Hepatocyte (in vitro differentiated cells): ENCODE data around the gene MED15. TPM values are rescaled to one million over a fixed set of nuclear protein-coding genes. Genes with fewer than 3 reads are reported as not detected.

ENCODE experiments used
- DNase-seq: peaks from one replicate; pipeline ENCODE4 v3.0.0-alpha.2; 2016; ENCODE audit warnings: low spot score
- H2AFZ ChIP-seq: fragments of 200-600 bp; sonication (generic); 2 replicates; pipeline ENCODE4 v1.6.0; 2016; ENCODE audit warnings: antibody characterized with exemption, mild to moderate bottlenecking
- H3K27ac ChIP-seq: fragments of 200-600 bp; sonication (generic); 2 replicates; pipeline ENCODE4 v1.5.1; 2016; ENCODE audit warnings: mild to moderate bottlenecking
- H3K27me3 ChIP-seq: fragments of 200-600 bp; sonication (generic); 2 replicates; pipeline ENCODE4 v1.6.1; 2016
- H3K36me3 ChIP-seq: fragments of 200-600 bp; sonication (generic); replicated peaks from 2 replicates; pipeline ENCODE4 v1.5.1; 2016; ENCODE audit warnings: low read depth; ENCODE audit not compliant: insufficient read depth
- H3K4me1 ChIP-seq: fragments of 200-600 bp; sonication (generic); 2 replicates; pipeline ENCODE4 v1.5.1; 2016; ENCODE audit warnings: mild to moderate bottlenecking, moderate library complexity; ENCODE audit not compliant: insufficient read depth
- H3K4me2 ChIP-seq: fragments of 200-600 bp; sonication (generic); 2 replicates; pipeline ENCODE4 v1.6.0; 2016
- H3K4me3 ChIP-seq: fragments of 200-600 bp; sonication (generic); 2 replicates; pipeline ENCODE4 v1.5.1; 2016; ENCODE audit warnings: mild to moderate bottlenecking
- H3K79me2 ChIP-seq: fragments of 200-600 bp; sonication (generic); 2 replicates; pipeline ENCODE4 v1.6.0; 2017; ENCODE audit warnings: mild to moderate bottlenecking
- H3K9me2 ChIP-seq: fragments of 200-600 bp; sonication (generic); replicated peaks from 2 replicates; pipeline ENCODE4 v1.6.0; 2017; ENCODE audit warnings: mild to moderate bottlenecking; ENCODE audit not compliant: insufficient read depth
- H3K9me3 ChIP-seq: fragments of 200-600 bp; sonication (generic); 2 replicates; pipeline ENCODE4 v1.5.1; 2016; ENCODE audit warnings: low read depth, mild to moderate bottlenecking
- H4K20me1 ChIP-seq: fragments of 200-600 bp; sonication (generic); 2 replicates; pipeline ENCODE4 v1.6.0; 2016; ENCODE audit warnings: mild to moderate bottlenecking; ENCODE audit not compliant: insufficient read depth, poor library complexity, severe bottlenecking
- CTCF ChIP-seq: fragments of 200-600 bp; sonication (generic); IDR thresholded peaks from 2 replicates; pipeline ENCODE4 v1.5.1; 2016; ENCODE audit warnings: antibody characterized with exemption, mild to moderate bottlenecking; ENCODE audit not compliant: poor library complexity
- EZH2 ChIP-seq: fragments of 200-600 bp; sonication (generic); IDR thresholded peaks from 2 replicates; pipeline ENCODE4 v1.6.1; 2016; ENCODE audit warnings: antibody characterized with exemption, mild to moderate bottlenecking, borderline replicate concordance
- EZH2phosphoT487 ChIP-seq: fragments of 200-600 bp; sonication (generic); IDR thresholded peaks from one replicate; pipeline ENCODE4 v1.6.1; 2018; ENCODE audit warnings: antibody characterized with exemption, mild to moderate bottlenecking, low read depth, moderate library complexity; ENCODE audit not compliant: unreplicated experiment, severe bottlenecking
- WGBS: methylation state at CpG from one replicate; pipeline ENCODE4 v1.1.6; 2016; ENCODE audit warnings: low lambda C conversion rate; ENCODE audit errors: missing lambda C conversion rate; 5-methylcytosine and 5-hydroxymethylcytosine counted together
- polyA plus RNA-seq: library from polyadenylated mRNA; unstranded; fragments of >200 nt; fragmentation: Nextera tagmentation; extraction: Ambion mirVana; gene quantifications from 2 replicates; pipeline ENCODE4 v1.2.1, GENCODE V29; 2016
- total RNA-seq: library from RNA; depleted of rRNA; stranded (reverse); fragments of >200 nt; gene quantifications from 2 replicates; pipeline ENCODE4 v1.2.3, GENCODE V29; 2014

MED15 gene
- total and polyA plus RNA-seq, 2 experiments from 2014 or later: 31.5 to 53.1 TPM

GRCh38 chr22:20588092-20588842, 80.9 kb downstream of the MED15 start:
- DNase-seq: no peak
- no peak overlapping the region for H3K27ac ChIP-seq
- no peaks in the 10 kb centered on the region for H3K27me3 ChIP-seq
- H2AFZ ChIP-seq: no peak overlapping the region
- no peak overlapping the region for H3K4me2 ChIP-seq
- H3K79me2 ChIP-seq: no peaks in the 10 kb centered on the region
- H3K9me2 ChIP-seq: no peaks in the 10 kb centered on the region
- no peak overlapping the region for H3K4me3 ChIP-seq
- H3K36me3 ChIP-seq: no peaks in the 10 kb centered on the region
- no peaks in the 10 kb centered on the region for H4K20me1 ChIP-seq
- WGBS: 82% methylated on average over 7 of the region's 7 CpGs
- TF ChIP-seq EZH2 (no peak), CTCF (no peak), EZH2phosphoT487 (no peak)
- no peaks in the 10 kb centered on the region for H3K9me3 ChIP-seq
- H3K4me1 ChIP-seq: no peaks in the 10 kb centered on the region

GRCh38 chr22:20588843-20589581, 81.6 kb downstream of the MED15 start:
- Histone ChIP-seq H3K4me3 (no peak overlapping the region), H3K4me1 (no peaks in the 10 kb centered on the region), H3K36me3 (no peaks in the 10 kb centered on the region), H3K9me3 (no peaks in the 10 kb centered on the region), H2AFZ (no peak overlapping the region), H3K27ac (no peak overlapping the region), H3K4me2 (no peak overlapping the region), H4K20me1 (no peaks in the 10 kb centered on the region), H3K9me2 (no peaks in the 10 kb centered on the region), H3K79me2 (no peaks in the 10 kb centered on the region), H3K27me3 (no peaks in the 10 kb centered on the region)
- no peak for DNase-seq
- 88% methylated on average over 12 of the region's 13 CpGs for whole genome bisulfite sequencing
- TF ChIP-seq EZH2phosphoT487: no peak
- no peak for TF ChIP-seq EZH2
- no peak for TF ChIP-seq CTCF

DNA sequence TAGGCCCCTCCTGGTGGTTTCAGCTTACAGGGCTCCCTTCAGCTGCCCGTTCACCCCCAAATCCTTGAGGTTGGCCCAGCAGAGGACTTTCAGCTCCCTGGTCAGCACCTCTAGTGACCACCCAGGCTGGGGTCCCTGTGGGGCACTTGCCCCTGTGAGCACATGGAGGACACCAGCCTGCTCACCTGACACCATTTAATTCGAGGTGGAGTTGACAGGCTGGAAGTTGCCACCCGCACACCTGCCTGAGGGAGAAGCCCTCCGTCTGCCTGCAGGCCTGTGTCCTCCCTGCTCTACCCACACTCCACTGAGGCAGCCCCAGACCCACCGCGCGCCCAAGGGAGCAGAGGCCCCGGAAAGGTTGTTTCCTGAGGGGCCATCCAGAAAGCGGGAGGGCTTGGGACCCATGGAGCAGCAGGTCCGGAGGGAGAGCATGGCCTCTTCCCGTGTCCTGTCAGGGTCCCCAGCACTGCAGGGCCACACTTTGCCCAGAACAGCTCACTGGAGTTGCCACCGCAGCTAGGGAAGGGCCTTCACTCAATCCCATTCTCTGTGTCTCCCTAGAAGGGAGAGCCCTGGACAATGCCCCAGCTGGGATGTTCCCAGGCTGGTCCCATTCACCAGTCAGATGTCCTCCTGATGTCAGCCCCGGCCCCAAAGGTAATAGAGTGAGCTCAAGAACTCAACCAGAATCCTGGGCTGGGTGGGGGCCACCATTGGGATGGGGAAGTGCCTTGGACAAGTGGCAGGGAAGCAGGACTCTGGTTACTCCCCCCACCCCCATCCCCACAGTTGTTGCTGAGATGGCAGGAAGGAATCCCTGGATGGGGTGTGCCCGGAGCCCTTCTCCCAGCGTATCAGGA, 82.4 kb downstream of the MED15 start:
- Histone ChIP-seq H3K36me3 (no peaks in the 10 kb centered on the region), H3K4me1 (no peaks in the 10 kb centered on the region), H3K9me3 (no peaks in the 10 kb centered on the region), H2AFZ (no peak overlapping the region), H3K4me2 (no peak overlapping the region), H3K27me3 (no peaks in the 10 kb centered on the region), H3K27ac (no peak overlapping the region), H4K20me1 (no peaks in the 10 kb centered on the region), H3K9me2 (no peaks in the 10 kb centered on the region), H3K4me3 (no peak overlapping the region), H3K79me2 (no peaks in the 10 kb centered on the region)
- 86% methylated on average over 15 of the region's 15 CpGs for WGBS
- TF ChIP-seq EZH2 (no peak), CTCF (no peak), EZH2phosphoT487 (no peak)
- DNase-seq: no peak
